Neural crest cell (in vitro differentiated cells): Measurements from ENCODE around the gene TWSG1. TPM values are rescaled to one million over a fixed set of nuclear protein-coding genes. Genes with fewer than 3 reads are reported as not detected.
"Not testable (repeated sequence)": the region's sequence is repeated elsewhere in the genome, so short reads cannot be mapped to it uniquely, and the experiment has no call there.

Experiments used
- DNase-seq: peaks from one replicate; pipeline ENCODE4 v3.0.0; 2021; ENCODE audit warnings: low read depth, mixed read lengths, low spot score
- H3K27ac Mint-ChIP-seq: one replicate; pipeline ENCODE4 v1.8.0; 2021; ENCODE audit warnings: mild to moderate bottlenecking, mixed read lengths; ENCODE audit not compliant: unreplicated experiment
- H3K27me3 Mint-ChIP-seq: 2 replicates; pipeline ENCODE4 v1.8.0; 2021; ENCODE audit warnings: low read depth, mild to moderate bottlenecking, mixed read lengths
- H3K36me3 Mint-ChIP-seq: 2 replicates; pipeline ENCODE4 v1.8.0; 2021; ENCODE audit warnings: low read depth, mild to moderate bottlenecking, mixed read lengths
- H3K4me1 Mint-ChIP-seq: 2 replicates; pipeline ENCODE4 v1.8.0; 2021; ENCODE audit warnings: mixed read lengths
- H3K4me3 Mint-ChIP-seq: one replicate; pipeline ENCODE4 v1.8.0; 2021; ENCODE audit warnings: mild to moderate bottlenecking, mixed read lengths
- H3K9me3 Mint-ChIP-seq: 2 replicates; pipeline ENCODE4 v1.8.0; 2021; ENCODE audit warnings: mixed read lengths
- CTCF ChIP-seq: fragments of 200-600 bp; sonication (generic); conservative IDR thresholded peaks from 2 replicates; pipeline ENCODE4 v1.5.0; 2021; ENCODE audit warnings: antibody characterized with exemption, mild to moderate bottlenecking
- total RNA-seq: library from RNA; stranded (reverse); gene quantifications from 2 replicates; pipeline ENCODE4 v1.2.1, GENCODE V29; 2021

Gene TWSG1
- total RNA-seq, 1 donor from 2014 or later: 50.4 TPM

- no peaks in the 10 kb centered on the region for H3K36me3 Mint-ChIP-seq
- peaks cover 19% of the 10 kb centered on the region for H3K4me1 Mint-ChIP-seq
- no peaks in the 10 kb centered on the region for H3K9me3 Mint-ChIP-seq
- no peaks in the 10 kb centered on the region for H3K27me3 Mint-ChIP-seq
- no peak overlapping the region for H3K27ac Mint-ChIP-seq
- no peak overlapping the region for H3K4me3 Mint-ChIP-seq
- DNase-seq: no peak
- TF ChIP-seq CTCF: no peak
These were observed 86.7 kb downstream of the TWSG1 start for GRCh38 chr18:9421096-9421900.

GRCh38 chr18:9421901-9422327, 87.3 kb downstream of the TWSG1 start:
- Mint-ChIP-seq H3K36me3 (no peaks in the 10 kb centered on the region), H3K27me3 (no peaks in the 10 kb centered on the region), H3K4me3 (no peak overlapping the region), H3K4me1 (peaks cover 20% of the 10 kb centered on the region), H3K27ac (no peak overlapping the region), H3K9me3 (no peaks in the 10 kb centered on the region)
- no peak for DNase-seq
- TF ChIP-seq CTCF: no peak

- Mint-ChIP-seq H3K27ac (no peak overlapping the region), H3K36me3 (no peaks in the 10 kb centered on the region), H3K9me3 (peaks cover 3% of the 10 kb centered on the region), H3K4me1 (peaks cover 18% of the 10 kb centered on the region), H3K27me3 (no peaks in the 10 kb centered on the region), H3K4me3 (no peak overlapping the region)
- DNase-seq: no peak
- no peak for TF ChIP-seq CTCF
These were observed 88.4 kb downstream of the TWSG1 start for GRCh38 chr18:9422816-9423519.

- not testable (repeated sequence) for H3K36me3 Mint-ChIP-seq, DNase-seq, H3K9me3 Mint-ChIP-seq, H3K27ac Mint-ChIP-seq, H3K27me3 Mint-ChIP-seq, H3K4me3 Mint-ChIP-seq
- peaks cover 18% of the 10 kb centered on the region for H3K4me1 Mint-ChIP-seq
These were observed 89.1 kb downstream of the TWSG1 start for GRCh38 chr18:9423648-9424047.

GRCh38 chr18:9424235-9424634, 89.7 kb downstream of the TWSG1 start:
- H3K27me3 Mint-ChIP-seq, H3K36me3 Mint-ChIP-seq, DNase-seq, H3K4me3 Mint-ChIP-seq, H3K9me3 Mint-ChIP-seq, H3K27ac Mint-ChIP-seq: not testable (repeated sequence)
- H3K4me1 Mint-ChIP-seq: peaks cover 18% of the 10 kb centered on the region

- Mint-ChIP-seq H3K9me3 (peaks cover 8% of the 10 kb centered on the region), H3K27ac (no peak overlapping the region), H3K36me3 (no peaks in the 10 kb centered on the region), H3K27me3 (no peaks in the 10 kb centered on the region), H3K4me3 (no peak overlapping the region), H3K4me1 (peaks cover 11% of the 10 kb centered on the region)
- DNase-seq: no peak
- TF ChIP-seq CTCF: no peak
These were observed 92.2 kb downstream of the TWSG1 start for GRCh38 chr18:9426753-9427152.
